Measurements from ENCODE around the gene SRA1. TPM values are rescaled to one million over a fixed set of nuclear protein-coding genes. Genes with fewer than 3 reads are reported as not detected.

Gene SRA1
- total and polyA plus RNA-seq, 2 of the 13 experiments (the other 11 are each of a cell fraction or from before 2014, with no cell fraction given): 14.2 to 32.8 TPM

DNA sequence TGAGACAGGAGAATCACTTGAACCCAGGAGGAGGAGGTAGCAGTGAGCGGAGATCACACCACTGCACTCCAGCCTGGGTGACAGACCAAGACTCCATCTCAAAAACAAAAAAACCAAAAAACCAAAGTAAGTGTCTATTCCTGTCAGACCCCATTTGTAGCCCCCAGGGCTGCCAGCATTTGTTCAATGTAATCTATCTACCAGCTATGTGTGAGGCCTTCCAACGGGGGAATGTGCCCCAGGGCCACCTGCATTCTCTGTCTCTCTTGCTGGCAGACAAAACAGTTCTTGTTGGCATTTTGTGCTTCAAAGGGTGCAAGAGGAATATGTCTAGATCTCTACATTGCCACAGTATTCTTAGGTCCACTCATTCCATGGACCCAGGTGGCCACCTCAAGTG, 41.6 kb upstream of the SRA1 start:
- Histone ChIP-seq H3K27ac (ENCODE audit: extremely low read length, insufficient read depth, low read length) (no peak overlapping the region), H3K79me2 (ENCODE audit: insufficient read depth, low read length) (no peaks in the 10 kb centered on the region), H3K27me3 (ENCODE audit: control insufficient read depth in 1 of 2, insufficient read depth in 2 of 2, low read length in 2 of 2) (no peaks in the 10 kb centered on the region; a peak in 2 of 5 replicates), H2AFZ (ENCODE audit: low read length) (no peak overlapping the region), H3K4me1 (ENCODE audit: insufficient read depth, low read length) (peaks cover 25% of the 10 kb centered on the region), H3K4me3 (replicated peaks in 1 of 3; ENCODE audit: insufficient read depth in 1 of 3, low read depth in 2 of 3, low read length in 3 of 3) (no peak overlapping the region), H3K4me2 (ENCODE audit: low read depth, low read length) (no peak overlapping the region), H3K9ac (ENCODE audit: insufficient read depth, low read depth, low read length) (no peak overlapping the region), H3K9me3 (ENCODE audit: low read length) (no peaks in the 10 kb centered on the region), H3K36me3 (replicated peaks in 1 of 2; ENCODE audit: control insufficient read depth in 1 of 2, insufficient read depth in 2 of 2, low read length in 2 of 2) (no peaks in the 10 kb centered on the region), H4K20me1 (ENCODE audit: insufficient read depth, low read length) (no peaks in the 10 kb centered on the region)
- CTCF ChIA-PET (ENCODE audit: low intra/inter-chr PET ratio, low total read pairs): no interaction called here
- BruUV-seq (replicated peaks): no TSS peak
- FAIRE-seq (no peak), DNase-seq (ENCODE audit: low spot score) (no peak), ATAC-seq (no peak)
- POLR2A ChIA-PET: no interaction called here
- TF ChIP-seq ZFP36L1 (CRISPR knock-in tag; IDR thresholded peaks at IDR 0.05) (no peak), ERF (CRISPR knock-in tag; IDR thresholded peaks at IDR 0.05) (no peak), PCBP2 (optimal IDR thresholded peaks at IDR 0.05; ENCODE audit: low read depth, low read length, poor library complexity, severe bottlenecking) (no peak), SIX4 (CRISPR knock-in tag; IDR thresholded peaks at IDR 0.05) (no peak), ZNF776 (CRISPR knock-in tag; IDR thresholded peaks at IDR 0.05) (no peak), GATAD2A (CRISPR knock-in tag; IDR thresholded peaks at IDR 0.05) (no peak), KDM3A (CRISPR knock-in tag; IDR thresholded peaks at IDR 0.05; ENCODE audit: low read depth) (no peak)
- TF ChIP-seq, protein P1, sequence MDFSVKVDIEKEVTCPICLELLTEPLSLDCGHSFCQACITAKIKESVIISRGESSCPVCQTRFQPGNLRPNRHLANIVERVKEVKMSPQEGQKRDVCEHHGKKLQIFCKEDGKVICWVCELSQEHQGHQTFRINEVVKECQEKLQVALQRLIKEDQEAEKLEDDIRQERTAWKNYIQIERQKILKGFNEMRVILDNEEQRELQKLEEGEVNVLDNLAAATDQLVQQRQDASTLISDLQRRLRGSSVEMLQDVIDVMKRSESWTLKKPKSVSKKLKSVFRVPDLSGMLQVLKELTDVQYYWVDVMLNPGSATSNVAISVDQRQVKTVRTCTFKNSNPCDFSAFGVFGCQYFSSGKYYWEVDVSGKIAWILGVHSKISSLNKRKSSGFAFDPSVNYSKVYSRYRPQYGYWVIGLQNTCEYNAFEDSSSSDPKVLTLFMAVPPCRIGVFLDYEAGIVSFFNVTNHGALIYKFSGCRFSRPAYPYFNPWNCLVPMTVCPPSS (IDR thresholded peaks at IDR 0.05): no peak
- 39% methylated on average over 2 of the region's 2 CpGs for WGBS (ENCODE audit: low lambda C conversion rate)
- in situ Hi-C loops (cut with HindIII; ENCODE audit: extremely low pct_ligation_motif_present, low pct_unique_long_range_greater_than_20kb): no loop called here
- intact Hi-C loops (cut with micrococcal nuclease; ENCODE audit: unreplicated experiment): no loop called here

GRCh38 chr5:140596321-140596741, 39.1 kb upstream of the SRA1 start:
- H3K36me3 ChIP-seq (replicated peaks in 1 of 2; ENCODE audit: control insufficient read depth in 1 of 2, insufficient read depth in 2 of 2, low read length in 2 of 2): no peaks in the 10 kb centered on the region
- DNase-seq (ENCODE audit: low spot score) (no peak), FAIRE-seq (no peak), ATAC-seq (no peak)
- no peaks in the 10 kb centered on the region for H3K79me2 ChIP-seq (ENCODE audit: insufficient read depth, low read length)
- no peaks in the 10 kb centered on the region for H3K9me3 ChIP-seq (ENCODE audit: low read length)
- no peak overlapping the region for H3K9ac ChIP-seq (ENCODE audit: insufficient read depth, low read depth, low read length)
- H3K4me3 ChIP-seq (replicated peaks in 1 of 3; ENCODE audit: insufficient read depth in 1 of 3, low read depth in 2 of 3, low read length in 3 of 3): no peak overlapping the region
- POLR2A ChIA-PET: no interaction called here
- intact Hi-C loops (cut with micrococcal nuclease; ENCODE audit: unreplicated experiment): no loop called here
- H2AFZ ChIP-seq (ENCODE audit: low read length): no peak overlapping the region
- peaks cover 13% of the 10 kb centered on the region for H3K4me1 ChIP-seq (ENCODE audit: insufficient read depth, low read length)
- CTCF ChIA-PET (ENCODE audit: low intra/inter-chr PET ratio, low total read pairs): no interaction called here
- TF ChIP-seq, protein P2, sequence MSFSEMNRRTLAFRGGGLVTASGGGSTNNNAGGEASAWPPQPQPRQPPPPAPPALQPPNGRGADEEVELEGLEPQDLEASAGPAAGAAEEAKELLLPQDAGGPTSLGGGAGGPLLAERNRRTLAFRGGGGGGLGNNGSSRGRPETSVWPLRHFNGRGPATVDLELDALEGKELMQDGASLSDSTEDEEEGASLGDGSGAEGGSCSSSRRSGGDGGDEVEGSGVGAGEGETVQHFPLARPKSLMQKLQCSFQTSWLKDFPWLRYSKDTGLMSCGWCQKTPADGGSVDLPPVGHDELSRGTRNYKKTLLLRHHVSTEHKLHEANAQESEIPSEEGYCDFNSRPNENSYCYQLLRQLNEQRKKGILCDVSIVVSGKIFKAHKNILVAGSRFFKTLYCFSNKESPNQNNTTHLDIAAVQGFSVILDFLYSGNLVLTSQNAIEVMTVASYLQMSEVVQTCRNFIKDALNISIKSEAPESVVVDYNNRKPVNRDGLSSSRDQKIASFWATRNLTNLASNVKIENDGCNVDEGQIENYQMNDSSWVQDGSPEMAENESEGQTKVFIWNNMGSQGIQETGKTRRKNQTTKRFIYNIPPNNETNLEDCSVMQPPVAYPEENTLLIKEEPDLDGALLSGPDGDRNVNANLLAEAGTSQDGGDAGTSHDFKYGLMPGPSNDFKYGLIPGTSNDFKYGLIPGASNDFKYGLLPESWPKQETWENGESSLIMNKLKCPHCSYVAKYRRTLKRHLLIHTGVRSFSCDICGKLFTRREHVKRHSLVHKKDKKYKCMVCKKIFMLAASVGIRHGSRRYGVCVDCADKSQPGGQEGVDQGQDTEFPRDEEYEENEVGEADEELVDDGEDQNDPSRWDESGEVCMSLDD (CRISPR knock-in tag; IDR thresholded peaks at IDR 0.05; ENCODE audit: borderline replicate concordance): no peak
- no peak for TF ChIP-seq ZKSCAN8 (CRISPR knock-in tag; IDR thresholded peaks at IDR 0.05; ENCODE audit: borderline replicate concordance)
- TF ChIP-seq RORA (CRISPR knock-in tag; IDR thresholded peaks at IDR 0.05): no peak
- no peak for TF ChIP-seq MLLT10 (CRISPR knock-in tag; IDR thresholded peaks at IDR 0.05)
- no peak for TF ChIP-seq ZNF691 (CRISPR knock-in tag; IDR thresholded peaks at IDR 0.05; ENCODE audit: borderline replicate concordance, low read depth)
- TF ChIP-seq, protein P3, sequence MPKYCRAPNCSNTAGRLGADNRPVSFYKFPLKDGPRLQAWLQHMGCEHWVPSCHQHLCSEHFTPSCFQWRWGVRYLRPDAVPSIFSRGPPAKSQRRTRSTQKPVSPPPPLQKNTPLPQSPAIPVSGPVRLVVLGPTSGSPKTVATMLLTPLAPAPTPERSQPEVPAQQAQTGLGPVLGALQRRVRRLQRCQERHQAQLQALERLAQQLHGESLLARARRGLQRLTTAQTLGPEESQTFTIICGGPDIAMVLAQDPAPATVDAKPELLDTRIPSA (CRISPR knock-in tag; IDR thresholded peaks at IDR 0.05; ENCODE audit: borderline replicate concordance): no peak
- H3K27ac ChIP-seq (ENCODE audit: extremely low read length, insufficient read depth, low read length): no peak overlapping the region
- BruUV-seq (replicated peaks): no TSS peak
- 25% methylated on average over 1 of the region's 1 CpG for WGBS (ENCODE audit: low lambda C conversion rate)
- H4K20me1 ChIP-seq (ENCODE audit: insufficient read depth, low read length): no peaks in the 10 kb centered on the region
- in situ Hi-C loops (cut with HindIII; ENCODE audit: extremely low pct_ligation_motif_present, low pct_unique_long_range_greater_than_20kb): no loop called here
- no peaks in the 10 kb centered on the region; a peak in 1 of 5 replicates for H3K27me3 ChIP-seq (ENCODE audit: control insufficient read depth in 1 of 2, insufficient read depth in 2 of 2, low read length in 2 of 2)
- H3K4me2 ChIP-seq (ENCODE audit: low read depth, low read length): no peak overlapping the region

All from HepG2 (cell line).